Astrocyte (in vitro differentiated cells and primary cell): ENCODE data around the gene NGFR. TPM values are rescaled to one million over a fixed set of nuclear protein-coding genes. Genes with fewer than 3 reads are reported as not detected.

Experiments
- DNase-seq: peaks from one replicate; pipeline ENCODE4 v3.0.0-alpha.2; 2010; ENCODE audit warnings: low read depth
- FAIRE-seq: peaks from 2 replicates; lab custom pipeline; 2011; peaks lifted over from hg19 to GRCh38; lab: Jason Lieb, UNC
- H2AFZ ChIP-seq: 2 replicates; pipeline ENCODE4 v1.6.0; 2012; ENCODE audit warnings: low read depth, low read length, inconsistent platforms
- H3K27ac ChIP-seq: 2 replicates; pipeline ENCODE4 v1.5.1; 2011; ENCODE audit warnings: low read depth, low read length, inconsistent platforms
- H3K27me3 ChIP-seq: 2 replicates; pipeline ENCODE4 v1.6.0; 2011; ENCODE audit warnings: low read length, inconsistent platforms; ENCODE audit not compliant: insufficient read depth
- H3K36me3 ChIP-seq: 2 replicates; pipeline ENCODE4 v1.5.1; 2011; ENCODE audit warnings: low read length, inconsistent platforms; ENCODE audit not compliant: insufficient read depth
- H3K4me1 ChIP-seq: 2 replicates; pipeline ENCODE4 v1.5.1; 2011; ENCODE audit warnings: low read length, inconsistent platforms; ENCODE audit not compliant: insufficient read depth
- H3K4me2 ChIP-seq: 2 replicates; pipeline ENCODE4 v1.6.0; 2012; ENCODE audit warnings: low read length, inconsistent platforms
- H3K4me3 ChIP-seq: 2 replicates; pipeline ENCODE4 v1.5.1; 2011; ENCODE audit warnings: low read depth, mild to moderate bottlenecking, low read length, inconsistent platforms; ENCODE audit not compliant: insufficient read depth
- H3K79me2 ChIP-seq: 2 replicates; pipeline ENCODE4 v1.6.0; 2012; ENCODE audit warnings: mild to moderate bottlenecking, low read length, inconsistent platforms; ENCODE audit not compliant: insufficient read depth
- H3K9ac ChIP-seq: 2 replicates; pipeline ENCODE4 v1.6.0; 2012; ENCODE audit warnings: mild to moderate bottlenecking, low read length, inconsistent platforms
- H3K9me3 ChIP-seq: 2 replicates; pipeline ENCODE4 v1.5.1; 2012; ENCODE audit warnings: low read depth, mild to moderate bottlenecking, low read length, inconsistent platforms; ENCODE audit not compliant: insufficient read depth
- H4K20me1 ChIP-seq: 2 replicates; pipeline ENCODE4 v1.6.0; 2012; ENCODE audit warnings: low read length, inconsistent platforms; ENCODE audit not compliant: insufficient read depth
- H3K27ac Mint-ChIP-seq: one replicate; pipeline ENCODE4 v1.8.0; 2021; ENCODE audit warnings: mild to moderate bottlenecking, mixed read lengths; ENCODE audit not compliant: unreplicated experiment
- H3K27me3 Mint-ChIP-seq: one replicate; pipeline ENCODE4 v1.8.0; 2021; ENCODE audit warnings: low read depth, mixed read lengths; ENCODE audit not compliant: unreplicated experiment
- H3K36me3 Mint-ChIP-seq: one replicate; pipeline ENCODE4 v1.8.0; 2021; ENCODE audit warnings: low read depth, mixed read lengths; ENCODE audit not compliant: unreplicated experiment
- H3K4me1 Mint-ChIP-seq: one replicate; pipeline ENCODE4 v1.8.0; 2021; ENCODE audit warnings: low read depth, mixed read lengths; ENCODE audit not compliant: unreplicated experiment
- H3K4me3 Mint-ChIP-seq: one replicate; pipeline ENCODE4 v1.8.0; 2021; ENCODE audit warnings: mild to moderate bottlenecking, moderate library complexity, mixed read lengths; ENCODE audit not compliant: unreplicated experiment
- H3K9me3 Mint-ChIP-seq: one replicate; pipeline ENCODE4 v1.8.0; 2021; ENCODE audit warnings: mild to moderate bottlenecking, mixed read lengths; ENCODE audit not compliant: unreplicated experiment
- CTCF ChIP-seq: IDR thresholded peaks from 2 replicates; pipeline ENCODE4 v1.5.1; 2011; ENCODE audit warnings: low read depth, mild to moderate bottlenecking, inconsistent platforms, low read length, moderate library complexity; ENCODE audit not compliant: insufficient read depth
- EZH2 ChIP-seq: IDR thresholded peaks from 2 replicates; pipeline ENCODE4 v1.6.1; 2012; ENCODE audit warnings: mild to moderate bottlenecking, low read length, inconsistent platforms; ENCODE audit not compliant: insufficient read depth
- total RNA-seq: library from RNA; stranded (reverse); gene quantifications from 2 replicates; pipeline ENCODE4 v1.2.1, GENCODE V29; 2021

NGFR gene
- total RNA-seq, 1 donor from 2014 or later = 0.64 TPM

GRCh38 chr17:49554694-49555494 lies 59.8 kb downstream of the NGFR start:
- no peak overlapping the region for H3K4me3 Mint-ChIP-seq
- Histone ChIP-seq H3K27me3 (peaks cover 10% of the 10 kb centered on the region), H4K20me1 (no peaks in the 10 kb centered on the region), H3K4me3 (no peak overlapping the region), H3K27ac (no peak overlapping the region), H3K4me2 (no peak overlapping the region), H3K36me3 (no peaks in the 10 kb centered on the region), H2AFZ (no peak overlapping the region), H3K4me1 (peaks cover 4% of the 10 kb centered on the region), H3K9ac (no peak overlapping the region), H3K79me2 (no peaks in the 10 kb centered on the region), H3K9me3 (no peaks in the 10 kb centered on the region)
- H3K4me1 Mint-ChIP-seq = no peaks in the 10 kb centered on the region
- H3K27ac Mint-ChIP-seq = no peak overlapping the region
- H3K27me3 Mint-ChIP-seq = peaks cover 49% of the 10 kb centered on the region
- TF ChIP-seq CTCF (no peak), EZH2 (no peak)
- peaks cover 2% of the 10 kb centered on the region for H3K36me3 Mint-ChIP-seq
- FAIRE-seq (no peak), DNase-seq (no peak)
- no peaks in the 10 kb centered on the region for H3K9me3 Mint-ChIP-seq

- H2AFZ ChIP-seq = peak overlapping the region; percentile 86
- TF ChIP-seq EZH2 = no peak
- no peak for TF ChIP-seq CTCF
- peak overlapping the region; percentile 56 for H3K9ac ChIP-seq
- H3K27ac Mint-ChIP-seq = no peak overlapping the region
- peaks cover 47% of the 10 kb centered on the region for H3K27me3 Mint-ChIP-seq
- H3K4me1 Mint-ChIP-seq = no peaks in the 10 kb centered on the region
- no peak overlapping the region for H3K4me3 ChIP-seq
- DNase-seq (no peak), FAIRE-seq (no peak)
- no peaks in the 10 kb centered on the region for H3K36me3 ChIP-seq
- H3K36me3 Mint-ChIP-seq = peaks cover 2% of the 10 kb centered on the region
- peaks cover 10% of the 10 kb centered on the region for H3K27me3 ChIP-seq
- H3K27ac ChIP-seq = no peak overlapping the region
- H3K4me2 ChIP-seq = peak overlapping the region; percentile 66
- H3K9me3 ChIP-seq = no peaks in the 10 kb centered on the region
- H3K4me3 Mint-ChIP-seq = no peak overlapping the region
- no peaks in the 10 kb centered on the region for H4K20me1 ChIP-seq
- H3K79me2 ChIP-seq = no peaks in the 10 kb centered on the region
- H3K4me1 ChIP-seq = peaks cover 4% of the 10 kb centered on the region
- no peaks in the 10 kb centered on the region for H3K9me3 Mint-ChIP-seq
Observed at GRCh38 chr17:49555495-49556222, 60.6 kb downstream of the NGFR start.
